GM18868 (cell line): ENCODE results near the gene CSE1L.
"Not testable (repeated sequence)": the region's sequence is repeated elsewhere in the genome, so short reads cannot be mapped to it uniquely, and the experiment has no call there.

Experiments used
- ATAC-seq: cut with Tn5 transposase; IDR thresholded peaks from one replicate; pipeline ENCODE4 v1.9.1; 2021; ENCODE audit warnings: mild to moderate bottlenecking, moderate library complexity; ENCODE audit not compliant: unreplicated experiment

The CSE1L gene

DNA sequence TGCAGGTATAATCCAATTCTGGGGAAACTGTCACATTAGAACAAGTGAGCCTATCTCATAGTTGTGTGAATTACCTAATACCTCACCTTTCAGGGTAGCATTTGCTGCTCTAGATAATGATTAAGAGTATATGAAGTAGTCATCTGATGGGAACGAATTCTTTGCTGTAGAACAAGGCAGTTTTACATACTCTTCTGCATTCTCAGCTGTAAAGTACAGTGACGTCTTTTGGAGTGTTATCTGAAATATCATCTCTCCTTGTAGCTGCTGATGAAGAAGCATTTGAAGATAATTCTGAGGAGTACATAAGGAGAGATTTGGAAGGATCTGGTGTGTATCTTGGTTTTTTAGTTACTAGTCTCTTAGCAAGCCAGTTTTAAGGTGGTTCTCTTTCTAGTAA, 28.4 kb downstream of the CSE1L start:
- ATAC-seq = no peak

GRCh38 chr20:49078310-49078709, 32.2 kb downstream of the CSE1L start:
- no peak for ATAC-seq

GRCh38 chr20:49082295-49082694, 36.2 kb downstream of the CSE1L start:
- not testable (repeated sequence) for ATAC-seq

DNA sequence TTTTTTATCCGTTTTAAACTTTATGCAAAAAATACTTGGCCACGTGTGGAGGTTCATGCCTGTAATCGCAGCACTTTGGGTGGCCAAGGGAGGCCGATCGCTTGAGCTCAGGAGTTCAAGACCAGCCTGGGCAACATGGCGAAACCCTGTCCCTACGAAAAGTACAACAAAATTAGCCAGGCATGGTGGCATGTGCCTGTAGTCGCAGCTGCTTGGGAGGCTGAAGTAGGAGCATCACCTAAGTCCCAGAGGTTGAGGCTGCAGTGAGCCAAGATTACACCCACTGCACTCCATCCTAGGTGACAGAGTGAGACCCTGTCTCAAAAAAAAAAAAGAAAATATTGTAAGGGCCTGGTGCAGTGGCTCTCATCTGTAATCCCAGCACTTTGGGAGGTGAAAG, 45.0 kb downstream of the CSE1L start:
- ATAC-seq = no peak

DNA sequence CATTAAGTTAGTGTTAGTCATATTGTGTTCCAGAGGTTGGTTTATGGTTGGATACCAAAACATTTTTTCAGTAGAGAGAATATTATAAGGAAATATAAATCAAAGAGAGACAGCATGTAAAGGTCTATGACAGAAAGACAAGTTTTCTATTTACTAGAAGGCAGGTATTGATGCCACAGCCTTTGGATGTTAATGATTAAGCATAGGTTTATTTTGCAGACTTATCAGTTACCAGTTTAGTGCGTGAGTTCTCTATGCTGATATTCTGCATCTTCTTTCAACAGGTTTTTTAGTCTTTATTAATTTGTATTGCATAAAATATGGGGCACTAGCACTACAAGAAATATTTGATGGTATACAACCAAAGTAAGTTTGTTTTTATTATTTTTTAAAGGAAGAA, 45.6 kb downstream of the CSE1L start:
- no peak for ATAC-seq

GRCh38 chr20:49096203-49096730, 50.2 kb downstream of the CSE1L start:
- no peak for ATAC-seq

DNA sequence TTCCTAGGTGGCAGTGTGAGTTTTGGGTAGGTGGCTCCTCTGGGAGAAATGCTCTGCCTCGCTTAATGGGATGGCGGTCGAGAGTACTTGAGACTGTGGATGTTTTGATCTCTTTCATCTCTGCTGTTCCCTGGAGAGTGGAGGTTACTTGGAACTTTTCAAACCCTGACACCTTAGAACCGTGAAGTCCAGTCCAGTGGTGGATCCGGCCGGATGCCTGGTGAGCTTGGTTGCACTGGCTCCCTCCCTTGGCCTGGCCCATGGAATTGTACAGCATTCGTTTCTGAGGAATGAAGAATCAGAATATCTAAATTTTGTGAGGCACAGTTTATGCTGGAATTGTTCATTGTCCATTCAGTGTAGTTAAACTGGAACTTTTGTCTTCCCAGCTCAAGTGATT, 51.0 kb downstream of the CSE1L start:
- no peak for ATAC-seq

DNA sequence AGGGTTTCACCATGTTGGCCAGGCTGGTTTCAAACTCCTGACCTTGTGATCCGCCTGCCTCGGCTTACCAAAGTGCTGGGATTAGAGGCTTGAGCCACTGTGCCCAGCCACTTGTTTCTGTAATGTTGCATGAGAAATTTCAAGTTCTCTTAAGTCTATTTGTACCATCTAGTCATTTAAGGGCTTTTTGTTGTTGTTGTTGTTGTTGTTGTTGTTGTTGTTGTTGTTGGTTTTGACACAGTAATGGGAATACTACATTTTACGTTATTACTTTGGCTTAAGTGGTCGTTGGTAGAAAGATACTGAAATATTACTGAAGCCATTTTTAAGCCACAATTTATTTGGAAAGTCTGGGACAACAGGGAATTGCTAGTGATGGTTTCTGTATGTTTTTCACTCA, 52.0 kb downstream of the CSE1L start:
- no peak for ATAC-seq

- no peak for ATAC-seq
Measured at GRCh38 chr20:49099011-49099410, 52.9 kb downstream of the CSE1L start.

- ATAC-seq = not testable (repeated sequence)
Measured at GRCh38 chr20:49100292-49100691, 54.2 kb downstream of the CSE1L start.

GRCh38 chr20:49100972-49101371, 54.9 kb downstream of the CSE1L start:
- no peak for ATAC-seq

- ATAC-seq = no peak
Measured at GRCh38 chr20:49103019-49103418, 56.9 kb downstream of the CSE1L start.

DNA sequence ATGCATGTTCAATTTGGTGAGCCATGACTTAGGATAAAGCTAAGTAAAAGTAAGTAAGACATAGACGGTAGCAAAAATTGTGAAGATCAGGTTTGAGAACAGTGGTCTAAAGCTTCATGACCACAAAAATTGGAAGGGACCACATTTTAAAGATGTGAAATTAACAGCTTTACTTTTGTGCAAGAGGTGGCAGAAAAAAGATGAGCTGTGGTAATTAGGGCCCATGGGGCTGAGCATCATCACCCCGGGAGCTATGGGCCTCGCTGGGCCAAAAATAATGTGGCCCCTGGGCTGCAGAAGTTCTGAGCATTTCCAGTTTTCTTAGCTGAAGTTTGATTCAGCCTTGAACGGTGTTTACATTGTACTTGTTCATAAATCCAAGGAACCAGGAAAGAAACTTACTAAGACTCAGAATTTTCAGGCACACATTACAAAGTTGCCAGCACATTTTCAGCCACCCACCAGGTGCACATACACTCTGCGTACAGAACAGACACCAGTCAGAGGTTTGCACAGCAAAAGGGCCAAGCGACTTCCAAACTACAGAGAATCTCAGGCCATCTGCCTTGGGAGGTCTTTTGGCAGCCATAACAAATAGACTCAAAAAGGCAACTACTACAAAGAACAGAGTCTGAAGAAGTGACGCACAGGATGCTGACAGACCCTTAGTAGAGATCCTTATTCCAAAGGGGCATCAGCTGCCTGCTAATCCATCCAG, 57.7 kb downstream of the CSE1L start:
- no peak for ATAC-seq

GRCh38 chr20:49104365-49104648, 58.2 kb downstream of the CSE1L start:
- no peak for ATAC-seq

GRCh38 chr20:49104979-49105547, 59.0 kb downstream of the CSE1L start:
- not testable (repeated sequence) for ATAC-seq

DNA sequence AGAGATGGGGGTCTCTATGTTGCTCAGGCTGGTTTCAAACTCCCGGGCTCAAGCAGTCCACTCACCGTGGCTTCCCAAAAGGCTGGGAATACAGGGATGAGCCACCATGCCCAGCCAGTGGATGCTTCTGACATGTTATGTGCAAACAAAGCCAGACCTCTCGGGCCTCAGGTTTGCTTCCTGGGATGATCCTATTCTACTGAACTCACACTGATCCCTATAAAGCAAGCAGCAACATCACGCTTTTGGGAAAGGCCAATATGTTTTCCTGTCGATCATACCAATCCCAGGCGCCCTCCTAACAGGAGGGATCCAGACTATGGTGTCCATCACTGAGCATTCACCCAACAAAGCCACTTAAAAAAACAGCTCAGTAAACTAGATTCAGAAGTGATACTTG, 60.2 kb downstream of the CSE1L start:
- no peak for ATAC-seq

DNA sequence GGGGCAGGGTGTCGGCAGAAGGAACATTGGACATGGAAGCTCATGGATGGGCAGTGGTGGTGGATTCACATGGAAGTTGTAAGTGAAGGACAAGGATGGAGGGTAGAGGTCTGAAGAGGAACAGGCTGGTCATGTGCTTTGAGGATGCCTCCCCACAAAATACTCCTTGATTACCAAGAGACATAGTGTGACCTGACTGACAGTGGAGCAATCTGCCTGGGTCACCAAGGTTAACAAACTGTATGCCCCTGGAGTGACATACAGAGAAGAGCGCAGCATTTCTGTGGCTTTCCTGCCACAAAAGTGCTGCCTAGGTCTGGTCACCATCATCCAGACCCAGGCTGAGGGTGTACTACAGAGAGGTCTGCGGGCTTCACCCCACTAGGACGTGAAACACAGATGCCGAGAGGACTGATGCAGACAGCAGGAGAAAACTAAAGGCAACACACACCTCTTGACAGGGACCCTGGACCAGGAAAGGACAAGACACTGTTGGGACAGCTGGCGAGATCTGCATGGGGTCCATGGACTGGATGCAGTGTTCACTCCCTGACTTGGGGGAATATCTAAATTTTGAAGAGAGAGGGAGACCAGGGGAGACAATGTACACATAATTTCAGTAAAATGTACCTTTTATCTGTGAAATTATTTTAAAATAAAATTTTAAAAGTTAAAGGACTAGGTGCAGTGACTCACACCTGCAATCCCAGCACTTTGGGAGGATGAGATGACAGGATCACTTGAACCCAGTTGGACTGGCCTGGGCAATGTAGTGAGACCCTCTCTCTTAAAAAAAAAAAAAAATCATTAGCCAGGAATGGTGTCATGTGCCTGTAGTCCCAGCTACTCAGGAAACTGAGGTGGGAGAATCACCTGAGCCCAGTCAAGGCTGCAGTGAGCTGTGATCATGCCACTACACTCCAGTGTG, 64.9 kb downstream of the CSE1L start:
- ATAC-seq = no peak

DNA sequence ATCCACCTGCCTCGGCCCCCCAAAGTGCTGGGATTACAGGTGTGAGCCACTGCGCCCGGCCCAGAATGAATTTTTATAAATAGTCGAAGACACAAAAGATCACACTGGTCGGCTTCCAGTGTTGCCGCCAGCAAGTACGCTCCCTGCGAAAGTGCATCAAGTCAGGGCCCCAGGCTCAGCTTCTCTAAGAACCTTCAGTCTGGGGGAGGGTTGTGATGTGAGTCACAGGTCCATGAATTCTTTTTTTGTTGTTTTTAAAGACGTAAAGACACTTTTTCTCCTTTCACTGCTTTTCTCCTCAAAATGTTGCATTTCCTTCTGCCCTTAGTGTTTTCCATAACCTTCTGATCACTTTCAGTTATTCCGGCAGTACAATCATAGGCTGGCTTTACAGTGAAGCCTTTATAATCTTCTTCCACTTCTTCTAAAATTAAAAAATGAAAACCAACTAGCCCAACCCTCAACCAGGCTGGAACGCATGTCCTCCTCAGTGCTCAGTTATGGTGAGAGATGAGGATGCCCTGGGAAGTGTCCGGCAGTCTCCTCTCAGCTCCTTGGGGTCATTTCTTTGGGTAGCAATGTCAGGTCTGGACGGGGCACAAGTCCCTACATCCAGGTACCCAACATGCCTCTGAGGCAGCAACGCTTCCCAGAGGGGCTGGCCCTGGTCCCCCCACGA, 66.6 kb downstream of the CSE1L start:
- no peak for ATAC-seq

- ATAC-seq = no peak
Measured at GRCh38 chr20:49115564-49115963, 69.5 kb downstream of the CSE1L start.

DNA sequence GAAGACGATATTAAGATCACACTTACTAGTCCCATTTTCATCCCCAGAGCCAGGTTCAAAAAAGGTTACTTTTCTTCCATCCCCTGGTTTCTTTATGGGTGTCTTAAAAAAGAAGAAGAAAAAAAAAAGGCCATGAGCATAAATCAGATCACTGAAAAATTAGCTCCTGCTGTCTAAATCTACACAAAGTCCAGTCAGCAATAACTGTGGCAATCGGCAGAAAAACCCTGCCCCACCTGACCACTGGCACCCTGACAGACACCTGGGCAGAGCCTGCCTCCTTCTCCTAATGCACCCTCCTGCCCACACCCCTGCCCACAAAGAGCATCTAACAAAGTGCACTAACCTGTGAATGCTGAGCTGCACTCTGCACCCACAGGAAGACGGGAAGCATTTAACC, 72.2 kb downstream of the CSE1L start:
- no peak for ATAC-seq

GRCh38 chr20:49119988-49120387, 73.9 kb downstream of the CSE1L start:
- ATAC-seq = no peak
